Amniotic epithelial cell (primary cell): ENCODE measurements around the gene RPN2.
"Not testable (repeated sequence)": the region's sequence is repeated elsewhere in the genome, so short reads cannot be mapped to it uniquely, and the experiment has no call there.

Experiments used
- DNase-seq: peaks from one replicate; pipeline ENCODE4 v3.0.0-alpha.2; 2010; ENCODE audit warnings: low read depth

RPN2 gene

GRCh38 chr20:37178839-37179682 lies at the start of gene RPN2, which contains the start of gene MROH8:
Gene RPN2 (plus strand): TSS chr20:37179330. CDS start chr20:37179357, 27 bp downstream.
Gene MROH8 (minus strand): TSS chr20:37179548.
- peak; percentile 98 for DNase-seq

GRCh38 chr20:37131486-37131885 lies 47.6 kb upstream of the RPN2 start:
- DNase-seq: peak; percentile 7

DNA sequence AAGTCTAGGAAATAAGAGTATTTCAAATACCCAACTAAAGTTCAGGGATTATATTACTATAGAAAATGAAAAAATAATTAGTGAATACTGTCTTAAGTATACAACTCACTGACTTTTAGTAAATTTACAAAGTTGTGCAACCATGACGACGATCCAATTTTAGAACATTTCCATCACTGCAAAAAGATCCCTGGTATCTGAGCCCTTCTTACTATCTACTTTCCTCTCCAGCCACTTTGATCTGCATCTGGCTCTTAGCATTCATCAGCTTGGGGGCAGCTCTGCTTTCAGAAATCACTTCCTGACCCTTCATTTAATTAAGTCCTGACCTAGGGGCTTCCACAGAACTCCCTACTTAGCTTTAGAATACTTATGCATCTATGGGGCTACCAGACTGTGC lies 45.2 kb upstream of the RPN2 start:
- no peak for DNase-seq

DNA sequence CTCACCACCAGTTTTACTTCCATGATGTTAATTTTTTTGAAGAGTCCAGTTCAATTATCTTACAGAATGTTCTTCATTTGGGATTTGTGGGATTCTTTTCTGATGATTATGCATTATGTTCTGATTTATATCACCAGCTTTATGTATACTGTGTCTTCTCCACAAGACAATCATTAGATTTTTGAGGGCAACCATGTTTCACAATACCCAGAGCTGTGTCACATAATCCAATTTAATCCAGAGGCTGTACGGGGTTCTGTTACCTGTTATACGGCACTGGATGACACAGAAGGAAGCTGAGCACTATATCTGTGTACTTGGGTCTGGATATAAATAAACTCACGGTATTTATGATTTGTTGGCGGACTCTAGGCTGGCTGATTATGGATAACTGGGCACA lies 41.6 kb upstream of the RPN2 start:
- DNase-seq: peak; percentile 80

DNA sequence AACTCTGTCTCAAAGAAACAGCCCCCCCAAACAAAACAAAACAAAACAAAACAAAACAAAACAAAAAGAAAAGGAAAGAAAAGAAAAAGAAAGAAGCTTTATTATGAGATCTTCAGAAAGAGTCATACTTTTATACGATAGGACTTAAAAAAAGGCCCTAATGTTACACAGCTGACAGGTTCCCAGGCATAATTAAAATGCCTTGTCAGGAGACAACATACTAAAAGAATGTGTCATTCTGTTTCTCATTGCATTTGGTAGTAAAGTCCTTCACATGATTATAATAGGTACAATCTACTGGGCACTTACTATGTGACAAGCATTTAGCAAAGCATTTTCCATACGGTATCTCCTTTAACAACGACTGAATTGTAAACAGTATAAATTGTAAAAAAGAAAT lies 36.4 kb upstream of the RPN2 start:
- DNase-seq: peak; percentile 55

- peak; percentile 39 for DNase-seq
Observed at GRCh38 chr20:37144856-37145404, 34.2 kb upstream of the RPN2 start.

- no peak for DNase-seq
Observed at GRCh38 chr20:37147250-37147649, 31.9 kb upstream of the RPN2 start.

- not testable (repeated sequence) for DNase-seq
Observed at GRCh38 chr20:37150864-37151263, 28.3 kb upstream of the RPN2 start.

DNA sequence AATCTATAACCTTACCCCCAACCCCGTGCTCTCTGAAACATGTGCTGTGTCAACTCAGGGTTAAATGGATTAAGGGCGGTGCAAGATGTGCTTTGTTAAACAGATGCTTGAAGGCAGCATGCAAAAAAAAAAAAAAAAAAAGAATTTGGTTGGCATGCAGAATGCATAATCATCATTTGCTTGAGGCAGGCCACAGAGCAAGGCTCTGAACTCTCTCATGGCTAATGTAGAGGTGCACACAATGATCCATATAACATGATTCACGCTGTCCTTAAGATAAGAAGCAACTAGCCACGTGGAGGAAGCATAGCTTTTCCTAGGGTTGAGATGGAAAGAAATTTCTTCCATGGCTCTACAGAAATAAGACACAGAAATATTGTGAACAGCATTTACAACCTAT lies 27.6 kb upstream of the RPN2 start:
- peak; percentile 73 for DNase-seq

DNA sequence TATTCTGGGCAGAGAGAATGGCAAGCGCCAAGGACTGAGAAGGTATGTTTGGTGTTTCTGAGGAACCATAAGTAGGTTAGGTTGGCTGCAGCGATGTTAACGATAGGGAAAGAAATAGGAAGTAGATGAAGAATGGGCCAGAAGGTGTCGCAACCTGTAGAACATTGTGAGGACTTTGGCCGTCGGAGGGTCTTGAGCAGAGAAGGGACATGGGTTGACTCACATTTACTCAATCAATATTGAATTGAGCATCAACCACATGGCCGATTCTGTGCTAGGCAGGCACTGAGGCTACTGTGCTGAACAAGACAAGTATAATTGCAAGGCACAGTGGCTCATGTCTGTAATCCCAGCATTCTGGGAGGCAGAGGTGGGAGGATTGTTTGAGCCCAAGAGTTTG lies 26.8 kb upstream of the RPN2 start:
- DNase-seq: no peak

DNA sequence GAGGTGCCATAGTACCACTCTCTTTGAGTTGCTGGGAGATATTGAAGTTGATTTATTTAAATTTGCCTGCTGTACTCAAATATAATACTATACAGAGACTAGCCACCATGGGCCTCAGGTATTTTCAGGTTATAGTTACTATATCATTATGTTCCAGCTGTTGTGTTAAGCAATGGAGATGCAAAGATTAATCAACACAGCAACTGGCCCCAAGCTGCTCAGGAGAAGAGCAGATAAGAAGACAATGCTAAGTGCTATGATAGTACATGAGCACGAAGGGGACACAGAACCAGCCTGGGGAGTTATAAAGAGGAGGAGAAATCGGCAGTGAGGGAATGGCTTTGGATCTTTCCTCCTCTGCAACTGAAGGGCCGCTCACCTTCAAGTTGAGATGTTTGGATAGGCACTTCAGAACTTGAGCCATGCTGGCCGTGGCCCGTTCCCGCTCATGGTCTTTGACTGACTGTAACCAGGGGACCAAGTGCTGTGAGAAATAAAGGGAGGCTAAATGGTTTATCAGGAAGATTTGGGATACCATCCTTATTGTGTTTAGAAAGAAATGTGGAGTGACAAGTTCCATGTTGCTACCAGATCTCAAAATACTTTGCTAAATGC lies 24.3 kb upstream of the RPN2 start:
- DNase-seq: no peak

- no peak for DNase-seq
Observed at GRCh38 chr20:37155987-37156386, 23.1 kb upstream of the RPN2 start.

DNA sequence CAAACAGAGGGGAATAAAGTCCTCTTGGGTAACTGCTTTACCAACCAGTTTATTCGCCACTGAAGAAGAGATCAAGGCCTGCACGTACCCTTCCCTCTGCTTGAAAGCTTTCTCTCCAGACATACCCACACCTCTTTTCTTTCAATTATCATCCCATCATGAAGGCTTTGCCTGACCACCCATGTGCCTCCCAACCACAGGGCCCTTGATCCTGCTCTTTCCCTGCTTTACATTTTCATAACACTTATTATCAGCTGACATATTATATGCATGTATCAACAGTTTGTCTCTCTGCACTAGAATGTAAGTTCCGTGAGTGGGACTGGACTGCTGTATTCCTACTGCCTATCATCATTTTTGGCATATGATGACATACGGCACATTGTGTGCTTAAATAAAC lies 20.9 kb upstream of the RPN2 start:
- no peak for DNase-seq

DNA sequence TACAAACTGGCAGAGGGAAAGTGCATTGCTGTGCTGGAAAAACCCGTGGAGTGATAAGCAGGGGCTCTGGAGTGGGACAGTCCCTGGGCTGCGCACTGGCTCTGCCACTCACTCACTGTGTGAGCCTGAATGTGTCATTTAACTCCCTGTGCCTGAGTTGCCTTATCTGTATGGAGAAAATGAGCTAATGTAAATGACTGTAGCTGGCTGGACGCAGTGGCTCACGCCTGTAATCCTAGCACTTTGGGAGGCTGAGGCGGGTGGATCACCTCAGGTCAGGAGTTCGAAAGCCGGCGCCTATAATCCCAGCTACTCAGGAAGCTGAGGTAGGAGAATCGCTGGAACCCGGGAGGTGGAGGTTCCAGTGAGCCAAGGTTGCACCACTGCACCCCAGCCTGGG lies 18.4 kb upstream of the RPN2 start:
- DNase-seq: no peak

DNA sequence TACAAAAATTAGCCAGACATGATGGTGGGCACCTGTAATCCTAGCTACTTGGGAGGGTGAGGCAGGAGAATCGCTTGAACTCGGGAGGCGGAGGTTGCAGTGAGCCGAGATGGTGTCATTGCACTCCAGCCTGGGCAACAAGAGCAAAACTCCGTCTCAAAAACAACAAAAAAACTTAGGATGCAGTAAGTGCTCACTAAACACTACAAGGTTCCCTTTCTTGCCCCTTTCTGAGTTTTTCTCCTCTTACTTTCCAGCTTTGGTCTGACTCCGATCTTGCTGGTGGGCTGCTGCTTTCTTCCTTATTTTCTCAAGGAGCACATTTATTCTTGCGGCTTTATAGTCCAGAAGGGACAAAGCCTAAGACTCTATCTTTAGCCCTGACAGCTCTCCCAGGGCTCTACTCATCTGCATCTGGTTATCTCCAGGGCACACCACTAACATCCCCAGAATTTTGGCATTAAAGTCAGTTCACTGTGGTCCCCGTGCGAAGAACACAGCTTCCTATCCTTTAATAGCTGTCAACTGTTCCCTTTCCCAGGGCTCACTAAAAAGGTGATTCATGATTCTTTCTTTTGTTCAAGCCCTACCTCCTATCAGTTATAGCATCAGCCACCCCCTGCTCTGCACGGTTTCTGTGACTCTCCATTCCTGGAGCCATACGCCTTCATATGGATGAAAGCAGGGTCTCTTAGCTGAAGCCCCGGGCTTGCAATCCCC lies 17.1 kb upstream of the RPN2 start:
- DNase-seq: no peak

GRCh38 chr20:37162646-37163045 lies 16.5 kb upstream of the RPN2 start:
- DNase-seq: no peak

GRCh38 chr20:37163832-37164554 lies 15.1 kb upstream of the RPN2 start:
- no peak for DNase-seq

GRCh38 chr20:37165031-37165430 lies 14.1 kb upstream of the RPN2 start:
- DNase-seq: no peak

DNA sequence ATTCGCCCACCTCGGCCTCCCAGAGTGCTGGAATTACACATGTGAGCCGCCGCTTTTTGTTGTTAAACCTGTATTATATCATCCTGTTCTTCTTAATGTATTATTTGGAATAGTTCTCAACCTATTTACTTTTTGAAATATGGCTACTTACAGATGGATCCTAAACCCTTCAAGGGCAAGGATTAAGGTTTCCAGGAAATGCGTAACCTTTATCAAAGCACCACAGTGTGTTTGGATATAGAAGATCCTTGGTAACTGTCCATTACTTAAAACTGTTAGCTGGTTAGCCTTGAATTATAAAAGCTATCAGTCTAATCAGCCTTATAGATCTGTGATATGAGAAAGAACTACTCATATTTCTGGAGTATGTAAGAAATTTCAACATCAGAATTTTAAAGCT lies 12.3 kb upstream of the RPN2 start:
- DNase-seq: no peak

DNA sequence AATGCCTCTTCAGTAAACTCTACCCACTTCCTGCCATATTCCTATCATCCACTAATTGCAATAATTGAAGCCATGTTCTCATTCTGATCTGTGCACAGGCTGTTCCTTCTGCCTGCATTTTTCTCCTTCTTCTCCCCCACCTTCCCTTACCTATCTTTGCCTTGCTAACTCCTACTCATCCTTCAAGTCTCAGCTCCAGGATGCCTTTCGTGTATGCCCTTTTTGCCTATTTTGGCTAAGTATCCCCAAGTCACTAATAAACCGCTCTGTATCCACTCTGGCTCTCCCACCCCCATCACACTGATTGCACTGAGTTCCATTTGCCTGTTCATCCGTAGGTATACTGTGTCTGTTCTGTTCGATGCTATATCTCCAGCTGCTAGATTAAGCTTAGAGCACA lies 6.3 kb upstream of the RPN2 start:
- no peak for DNase-seq

- peak; percentile 57 for DNase-seq
Observed at GRCh38 chr20:37179683-37180524, 774 bp downstream of the RPN2 start.
